Heart left ventricle (tissue), 13 donors: ENCODE data around the gene MLKL.

Source experiments
- POLR2A ChIP-seq, 2 donors: fragments of 450-650 bp; IDR thresholded peaks; one replicate each; pipeline ENCODE4 v1.6.1; 2017; ENCODE audit warnings: antibody characterized with exemption in 2 of 2, mild to moderate bottlenecking in 2 of 2, moderate library complexity in 2 of 2
- TF ChIP-seq, protein P1 (sequence below), 12 donors: fragments of 200-600 bp; sonication (generic) in 4 of 12; IDR thresholded peaks; one replicate each; pipeline versions ENCODE4 v1.5.0 to v1.8.0; 2018 to 2022; ENCODE audit warnings: antibody characterized with exemption in 12 of 12, mild to moderate bottlenecking in 5 of 12
- donor health status: ischemic (EF 13 %, LVEDD 7.1; RV severe dilation, severe dysfunction).
- donor health status: DM: no; HTN: yes; CAD: no.
- donor health status: DM: no; HTN: no; CAD: no.
- donor health status: ischemic (EF 25% LVEDD 6.9; RV normal size, moderate dysfunction).
- donor health status: ischemic (EF 25% LVEDD 5.7; RV mildly dilated, moderate dysfunction).
- donor health status: ischemic (EF 35%, LVEDD 5.7; RV mildly dilated, moderate dysfunction).
- donor health status: nonischemic (EF 11% LVEDD 7.7; RV severe dilation, severe dysfunction).
- donor health status: DM: yes; HTN: yes; CAD: no.
- donor health status: PGD.
- donor health status: ischemic (EF 29% LVEDD 5.4; RV normal size, mild dysfunction).
- donor health status: nonischemic (EF 23%, LVEDD 6.1; RV moderate dilation, normal function).

- TF ChIP-seq POLR2A (IDR thresholded peaks at IDR 0.05) = no peak
- TF ChIP-seq, protein P1, sequence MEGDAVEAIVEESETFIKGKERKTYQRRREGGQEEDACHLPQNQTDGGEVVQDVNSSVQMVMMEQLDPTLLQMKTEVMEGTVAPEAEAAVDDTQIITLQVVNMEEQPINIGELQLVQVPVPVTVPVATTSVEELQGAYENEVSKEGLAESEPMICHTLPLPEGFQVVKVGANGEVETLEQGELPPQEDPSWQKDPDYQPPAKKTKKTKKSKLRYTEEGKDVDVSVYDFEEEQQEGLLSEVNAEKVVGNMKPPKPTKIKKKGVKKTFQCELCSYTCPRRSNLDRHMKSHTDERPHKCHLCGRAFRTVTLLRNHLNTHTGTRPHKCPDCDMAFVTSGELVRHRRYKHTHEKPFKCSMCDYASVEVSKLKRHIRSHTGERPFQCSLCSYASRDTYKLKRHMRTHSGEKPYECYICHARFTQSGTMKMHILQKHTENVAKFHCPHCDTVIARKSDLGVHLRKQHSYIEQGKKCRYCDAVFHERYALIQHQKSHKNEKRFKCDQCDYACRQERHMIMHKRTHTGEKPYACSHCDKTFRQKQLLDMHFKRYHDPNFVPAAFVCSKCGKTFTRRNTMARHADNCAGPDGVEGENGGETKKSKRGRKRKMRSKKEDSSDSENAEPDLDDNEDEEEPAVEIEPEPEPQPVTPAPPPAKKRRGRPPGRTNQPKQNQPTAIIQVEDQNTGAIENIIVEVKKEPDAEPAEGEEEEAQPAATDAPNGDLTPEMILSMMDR (IDR thresholded peaks at IDR 0.05) = no peak
These were observed 16.7 kb upstream of the MLKL start for GRCh38 chr16:74717367-74717766.
